ENCODE data around the gene CXCR5.
"Not testable (repeated sequence)": the region's sequence is repeated elsewhere in the genome, so short reads cannot be mapped to it uniquely, and the experiment has no call there.

CXCR5 gene

GRCh38 chr11:118883368-118884071, at the start of gene CXCR5:
Gene CXCR5 (plus strand): TSS chr11:118883892. CDS start chr11:118883942, 50 bp downstream.
- DNase-seq, result no peak
- intact Hi-C loops (cut with DNase I), result no loop called here

- peak in 6 of 42 donors; percentile 8 to 48 (median 11) for DNase-seq
- intact Hi-C loops (cut with DNase I), result no loop called here
Measured at GRCh38 chr11:118834427-118835028, 49.2 kb upstream of the CXCR5 start.

- intact Hi-C loops (cut with DNase I), result no loop called here
- peak in 2 of 42 donors; percentile 3 to 21 for DNase-seq
Measured at GRCh38 chr11:118837868-118838267, 45.8 kb upstream of the CXCR5 start.

GRCh38 chr11:118838905-118839553, 44.7 kb upstream of the CXCR5 start:
- intact Hi-C loops (cut with DNase I), result no loop called here
- DNase-seq, result peak in 1 of 42 donors; percentile 11

- DNase-seq, result peak in 1 of 42 donors; percentile 21
- intact Hi-C loops (cut with DNase I), result no loop called here
Measured at GRCh38 chr11:118841469-118842242, 42.0 kb upstream of the CXCR5 start.

DNA sequence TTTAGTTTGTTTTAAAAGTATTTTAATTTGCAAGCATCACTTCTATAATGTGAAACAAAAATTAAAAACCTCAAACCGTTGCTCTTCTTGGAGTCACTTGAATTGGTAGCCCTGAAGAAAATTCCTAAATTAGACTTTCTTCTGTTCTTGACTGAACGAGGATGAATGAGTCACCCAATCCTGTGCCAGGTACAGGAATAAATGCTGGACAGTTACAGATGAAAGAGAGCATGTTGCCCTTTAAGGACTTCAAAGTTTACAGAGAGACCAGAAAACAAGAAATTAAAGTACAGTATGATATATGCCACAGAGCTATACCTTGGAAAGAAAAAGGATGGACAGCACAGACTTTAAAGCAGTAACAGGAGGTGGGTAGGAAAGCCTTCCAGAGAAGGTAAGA, 41.3 kb upstream of the CXCR5 start:
- intact Hi-C loops (cut with DNase I), result no loop called here
- no peak for DNase-seq

DNA sequence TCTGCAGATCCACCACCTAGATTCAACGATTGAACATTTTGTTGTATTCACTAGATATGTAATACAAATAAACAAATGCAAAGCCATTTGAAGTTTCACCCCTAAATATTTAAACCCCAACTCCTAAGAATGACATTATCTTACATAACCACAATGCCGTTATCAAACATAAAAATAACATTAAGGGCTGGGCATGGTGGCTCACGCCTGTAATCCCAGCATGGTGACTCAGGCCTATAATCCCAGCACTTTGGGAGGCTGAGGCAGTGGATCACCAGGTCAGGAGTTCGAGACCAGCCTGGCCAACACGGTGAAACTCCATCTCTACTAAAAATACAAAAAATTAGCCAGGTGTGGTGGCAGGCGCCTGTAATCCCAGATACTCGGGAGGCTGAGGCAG, 40.8 kb upstream of the CXCR5 start:
- intact Hi-C loops (cut with DNase I), result not testable (repeated sequence)
- DNase-seq, result peak in 1 of 42 donors; percentile 2

DNA sequence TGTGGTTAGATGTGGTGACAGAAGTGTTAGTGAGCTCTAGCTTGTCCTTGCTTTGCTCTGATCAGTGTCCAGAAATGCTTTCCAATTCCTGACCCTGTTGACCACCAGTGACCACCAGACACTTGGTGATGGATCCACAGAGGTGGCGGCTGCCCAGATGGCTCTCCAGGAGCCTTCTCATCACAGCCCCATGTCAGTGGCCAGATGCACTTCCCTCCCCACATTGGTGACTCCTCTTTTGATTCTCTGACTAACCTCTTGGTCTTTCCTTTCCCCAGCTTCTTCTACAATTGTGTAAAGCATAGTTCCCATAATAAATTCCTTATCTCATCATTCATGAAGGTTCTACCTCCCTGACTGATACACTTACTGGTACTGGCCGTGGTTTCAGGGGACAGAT, 40.1 kb upstream of the CXCR5 start:
- no peak for DNase-seq
- intact Hi-C loops (cut with DNase I), result no loop called here

GRCh38 chr11:118845369-118845768, 38.3 kb upstream of the CXCR5 start:
- intact Hi-C loops (cut with DNase I), result no loop called here
- DNase-seq, result no peak

GRCh38 chr11:118846181-118846935, 37.3 kb upstream of the CXCR5 start:
- intact Hi-C loops (cut with DNase I), result no loop called here
- no peak for DNase-seq

DNA sequence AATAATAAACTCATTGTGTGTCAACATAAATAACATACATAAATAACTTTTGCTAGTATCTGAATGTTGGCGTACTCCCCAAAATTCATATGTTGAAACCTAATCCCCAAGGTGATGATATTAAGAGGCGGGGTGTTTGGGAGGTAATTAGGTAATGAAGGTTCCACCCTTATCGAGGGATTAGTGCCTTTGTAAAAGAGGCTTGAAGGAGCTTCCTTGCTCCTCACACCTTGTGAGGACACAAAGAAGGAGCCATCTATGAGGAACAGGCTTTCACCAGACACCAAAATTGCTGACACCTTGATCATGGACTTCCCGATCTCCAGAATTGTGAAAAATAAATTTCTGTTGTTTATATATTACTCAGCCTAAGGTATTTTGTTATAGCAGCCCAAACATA, 33.9 kb upstream of the CXCR5 start:
- intact Hi-C loops (cut with DNase I), result no loop called here
- no peak for DNase-seq

GRCh38 chr11:118851970-118852369, 31.7 kb upstream of the CXCR5 start:
- intact Hi-C loops (cut with DNase I), result no loop called here
- no peak for DNase-seq

GRCh38 chr11:118853678-118854077, 30.0 kb upstream of the CXCR5 start:
- intact Hi-C loops (cut with DNase I), result no loop called here

DNA sequence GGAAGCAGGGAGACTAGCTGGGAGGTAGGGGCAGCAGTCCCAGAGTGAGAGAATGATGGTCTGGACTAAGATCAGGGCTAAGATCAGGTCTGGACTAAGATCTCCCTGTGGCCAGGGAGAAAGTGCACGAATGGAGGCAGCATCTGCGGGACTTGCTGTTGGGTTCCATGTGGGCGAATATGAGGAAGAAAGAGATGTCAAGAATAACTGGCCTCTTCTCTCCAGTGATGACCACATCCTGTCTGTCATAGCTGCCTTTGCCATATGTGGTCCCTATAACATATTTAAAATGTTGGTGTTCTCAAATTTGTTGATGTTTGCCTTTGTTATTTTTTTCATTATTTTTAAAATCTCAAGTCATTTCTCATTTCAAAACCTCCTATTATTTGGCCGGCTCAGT, 27.4 kb upstream of the CXCR5 start:
- intact Hi-C loops (cut with DNase I), result no loop called here
- DNase-seq, result no peak

More at GRCh38 chr11:118853678-118854077, 30.0 kb upstream of the CXCR5 start:
- DNase-seq, result no peak

- intact Hi-C loops (cut with DNase I), result no loop called here
Measured at GRCh38 chr11:118857385-118857784, 26.3 kb upstream of the CXCR5 start.

GRCh38 chr11:118859973-118860372, 23.7 kb upstream of the CXCR5 start:
- no peak for DNase-seq
- intact Hi-C loops (cut with DNase I), result no loop called here

More at GRCh38 chr11:118857385-118857784, 26.3 kb upstream of the CXCR5 start:
- DNase-seq, result no peak

DNA sequence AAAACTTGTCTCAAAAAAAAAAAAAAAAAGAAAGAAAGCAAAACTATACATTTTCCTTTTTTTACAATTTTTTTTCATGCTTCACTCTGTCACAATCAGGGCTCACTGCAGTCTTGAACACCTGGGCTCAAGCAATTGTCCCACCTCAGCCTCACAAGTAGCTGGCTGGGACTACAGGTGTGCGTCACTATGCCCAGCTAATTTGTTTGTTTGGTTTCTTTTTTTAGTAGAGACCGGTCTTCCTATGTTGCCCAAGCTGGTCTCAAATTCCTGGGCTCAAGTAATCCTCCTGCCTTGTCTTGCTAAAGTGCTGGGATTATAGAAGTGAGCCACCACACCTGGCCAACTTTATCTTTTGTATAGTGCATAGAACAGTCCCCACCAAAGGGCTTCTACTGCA, 15.0 kb upstream of the CXCR5 start:
- intact Hi-C loops (cut with DNase I), result no loop called here
- DNase-seq, result no peak

GRCh38 chr11:118870396-118871343, 13.0 kb upstream of the CXCR5 start:
- intact Hi-C loops (cut with DNase I), result no loop called here
- DNase-seq, result peak; percentile 29 to 87 (median 68)
